ENCODE measurements around the gene OR51M1. TPM values are rescaled to one million over a fixed set of nuclear protein-coding genes. Genes with fewer than 3 reads are reported as not detected.

The OR51M1 gene
- total RNA-seq, 1 experiment from 2014 or later: not detected

DNA sequence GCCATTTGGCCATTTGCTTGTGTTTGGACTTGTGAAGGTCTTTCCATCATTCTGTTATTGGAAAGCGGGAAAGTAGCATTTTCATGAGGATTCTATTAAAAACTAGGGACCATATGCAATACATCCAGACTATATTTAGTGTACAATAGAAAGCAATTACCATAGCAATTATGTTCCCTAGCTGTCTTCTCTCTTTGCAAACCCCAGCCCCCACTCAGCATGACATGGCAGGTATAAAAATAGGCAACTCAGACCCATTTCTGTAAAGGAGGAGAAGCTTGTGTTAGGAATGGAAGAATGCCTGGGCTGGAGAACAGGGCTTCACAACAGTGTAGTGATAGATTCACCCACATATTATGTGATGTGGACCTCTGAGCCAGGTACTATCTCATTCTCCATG lies 19.9 kb upstream of the OR51M1 start:
- Histone ChIP-seq H3K4me2 (ENCODE audit: low read length) (no peak overlapping the region), H2AFZ (ENCODE audit: low read depth, low read length, poor library complexity, severe bottlenecking) (no peak overlapping the region), H3K79me2 (ENCODE audit: insufficient read depth, low read length) (peaks cover 91% of the 10 kb centered on the region), H3K9ac (ENCODE audit: low read length) (no peak overlapping the region), H3K4me3 (replicated peaks in 1 of 2; ENCODE audit: low read depth in 1 of 2, low read length in 2 of 2) (no peak overlapping the region), H3K36me3 (ENCODE audit: control insufficient read depth in 1 of 2, insufficient read depth in 2 of 2, low read length in 2 of 2) (peaks cover 0 to 54% of the 10 kb centered on the region in 2 experiments; a peak in 2 of 4 replicates), H3K9me2 (ENCODE audit: insufficient read depth) (no peaks in the 10 kb centered on the region), H3K9me3 (ENCODE audit: control insufficient read depth in 1 of 2, insufficient read depth in 1 of 2, low read depth in 1 of 2, low read length in 2 of 2) (no peaks in the 10 kb centered on the region), H3K4me1 (ENCODE audit: control insufficient read depth in 1 of 2, insufficient read depth in 2 of 2, low read length in 2 of 2) (peaks cover 3 to 70% of the 10 kb centered on the region in 2 experiments; a peak in 2 of 4 replicates), H4K20me1 (ENCODE audit: insufficient read depth) (peaks cover 21% of the 10 kb centered on the region; the same call in 1 of the 2 replicates), H3K27me3 (ENCODE audit: insufficient read depth, low read length) (no peaks in the 10 kb centered on the region), H3K27ac (ENCODE audit: low read depth, low read length) (no peak overlapping the region)
- BruUV-seq (replicated peaks): no TSS peak
- CTCF ChIA-PET: no interaction called here
- TF ChIP-seq TCF7L2 (IDR thresholded peaks at IDR 0.05; ENCODE audit: borderline replicate concordance, extremely low read depth, insufficient read depth, insufficient read length): no peak
- no peak for TF ChIP-seq JUND (IDR thresholded peaks at IDR 0.05)
- no peak for TF ChIP-seq POLR2A (IDR thresholded peaks at IDR 0.05; ENCODE audit: borderline replicate concordance, extremely low read depth, insufficient read depth, insufficient read length)
- TF ChIP-seq, protein P1, sequence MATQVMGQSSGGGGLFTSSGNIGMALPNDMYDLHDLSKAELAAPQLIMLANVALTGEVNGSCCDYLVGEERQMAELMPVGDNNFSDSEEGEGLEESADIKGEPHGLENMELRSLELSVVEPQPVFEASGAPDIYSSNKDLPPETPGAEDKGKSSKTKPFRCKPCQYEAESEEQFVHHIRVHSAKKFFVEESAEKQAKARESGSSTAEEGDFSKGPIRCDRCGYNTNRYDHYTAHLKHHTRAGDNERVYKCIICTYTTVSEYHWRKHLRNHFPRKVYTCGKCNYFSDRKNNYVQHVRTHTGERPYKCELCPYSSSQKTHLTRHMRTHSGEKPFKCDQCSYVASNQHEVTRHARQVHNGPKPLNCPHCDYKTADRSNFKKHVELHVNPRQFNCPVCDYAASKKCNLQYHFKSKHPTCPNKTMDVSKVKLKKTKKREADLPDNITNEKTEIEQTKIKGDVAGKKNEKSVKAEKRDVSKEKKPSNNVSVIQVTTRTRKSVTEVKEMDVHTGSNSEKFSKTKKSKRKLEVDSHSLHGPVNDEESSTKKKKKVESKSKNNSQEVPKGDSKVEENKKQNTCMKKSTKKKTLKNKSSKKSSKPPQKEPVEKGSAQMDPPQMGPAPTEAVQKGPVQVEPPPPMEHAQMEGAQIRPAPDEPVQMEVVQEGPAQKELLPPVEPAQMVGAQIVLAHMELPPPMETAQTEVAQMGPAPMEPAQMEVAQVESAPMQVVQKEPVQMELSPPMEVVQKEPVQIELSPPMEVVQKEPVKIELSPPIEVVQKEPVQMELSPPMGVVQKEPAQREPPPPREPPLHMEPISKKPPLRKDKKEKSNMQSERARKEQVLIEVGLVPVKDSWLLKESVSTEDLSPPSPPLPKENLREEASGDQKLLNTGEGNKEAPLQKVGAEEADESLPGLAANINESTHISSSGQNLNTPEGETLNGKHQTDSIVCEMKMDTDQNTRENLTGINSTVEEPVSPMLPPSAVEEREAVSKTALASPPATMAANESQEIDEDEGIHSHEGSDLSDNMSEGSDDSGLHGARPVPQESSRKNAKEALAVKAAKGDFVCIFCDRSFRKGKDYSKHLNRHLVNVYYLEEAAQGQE (IDR thresholded peaks at IDR 0.05; ENCODE audit: low read depth): no peak
- TF ChIP-seq EZH2phosphoT487 (IDR thresholded peaks at IDR 0.05; ENCODE audit: borderline replicate concordance): no peak
- no peak for TF ChIP-seq ELF1 (IDR thresholded peaks at IDR 0.05; ENCODE audit: borderline replicate concordance, low read depth)
- TF ChIP-seq EGR1 (IDR thresholded peaks at IDR 0.05; ENCODE audit: low read depth): no peak
- no peak for TF ChIP-seq CEBPB (IDR thresholded peaks at IDR 0.05; ENCODE audit: low read depth)
- no peak for TF ChIP-seq MAX (IDR thresholded peaks at IDR 0.05)
- no peak for TF ChIP-seq RAD21 (IDR thresholded peaks at IDR 0.05; ENCODE audit: low read depth)
- no peak for TF ChIP-seq EZH2 (IDR thresholded peaks at IDR 0.05)
- POLR2A ChIA-PET: no interaction called here
- intact Hi-C loops (cut with micrococcal nuclease): no loop called here
- no peak for DNase-seq (ENCODE audit: low read depth, low spot score)
- RAD21 ChIA-PET (ENCODE audit: low non-redundant PET in 1 of 2, low total read pairs in 2 of 2, uncharacterized antibody in 2 of 2, unreplicated experiment in 2 of 2): no interaction called here
- no peak for ATAC-seq

All from HCT116 (cell line).